HCEC 1CT (cell line): ENCODE measurements around the gene ARPP21.

Experiments
- DNase-seq: peaks from one replicate; pipeline ENCODE4 v3.0.0-alpha.2; 2017

Gene ARPP21

GRCh38 chr3:35739181-35739809, 100.0 kb downstream of the ARPP21 start:
- DNase-seq, result no peak

- DNase-seq, result no peak
These were observed 100.7 kb downstream of the ARPP21 start for GRCh38 chr3:35739964-35740527.

GRCh38 chr3:35743218-35743617, 103.9 kb downstream of the ARPP21 start:
- no peak for DNase-seq

- DNase-seq, result no peak
These were observed 105.1 kb downstream of the ARPP21 start for GRCh38 chr3:35744419-35744818.

- no peak for DNase-seq
These were observed 106.0 kb downstream of the ARPP21 start for GRCh38 chr3:35745351-35745750.

GRCh38 chr3:35745802-35746484, 106.6 kb downstream of the ARPP21 start:
- DNase-seq, result no peak

- DNase-seq, result no peak
These were observed 107.2 kb downstream of the ARPP21 start for GRCh38 chr3:35746492-35746891.

GRCh38 chr3:35748144-35748543, 108.8 kb downstream of the ARPP21 start:
- DNase-seq, result no peak

- no peak for DNase-seq
These were observed 111.9 kb downstream of the ARPP21 start for GRCh38 chr3:35751207-35751606.

- no peak for DNase-seq
These were observed 118.8 kb downstream of the ARPP21 start for GRCh38 chr3:35757991-35758757.

GRCh38 chr3:35760146-35760545, 120.8 kb downstream of the ARPP21 start:
- DNase-seq, result no peak

- DNase-seq, result no peak
These were observed 122.0 kb downstream of the ARPP21 start for GRCh38 chr3:35761311-35761710.

- DNase-seq, result no peak
These were observed 133.2 kb downstream of the ARPP21 start for GRCh38 chr3:35772381-35773015.

GRCh38 chr3:35773417-35773816, 134.1 kb downstream of the ARPP21 start:
- no peak for DNase-seq

GRCh38 chr3:35776346-35776745, 137.0 kb downstream of the ARPP21 start:
- DNase-seq, result no peak

- DNase-seq, result no peak
These were observed 137.7 kb downstream of the ARPP21 start for GRCh38 chr3:35777065-35777464.

GRCh38 chr3:35777563-35778554, 138.5 kb downstream of the ARPP21 start:
- no peak for DNase-seq

GRCh38 chr3:35779611-35780010, 140.3 kb downstream of the ARPP21 start:
- no peak for DNase-seq

GRCh38 chr3:35780800-35781199, 141.5 kb downstream of the ARPP21 start:
- no peak for DNase-seq

- no peak for DNase-seq
These were observed 142.2 kb downstream of the ARPP21 start for GRCh38 chr3:35781558-35781957.

- DNase-seq, result no peak
These were observed 143.0 kb downstream of the ARPP21 start for GRCh38 chr3:35782355-35782754.

- no peak for DNase-seq
These were observed 144.8 kb downstream of the ARPP21 start for GRCh38 chr3:35784169-35784568.
